Stimulated activated CD8-positive, alpha-beta memory T cell treated with anti-CD3 and anti-CD28 coated beads, Interleukin-15, amount 100 ng/mL, for 24 hours (primary cell): Measurements from ENCODE around the gene CCDC106.

Experiments
- DNase-seq: peaks from one replicate; pipeline ENCODE4 v3.0.0-alpha.2; 2020; ENCODE audit warnings: low read depth

Gene CCDC106

DNA sequence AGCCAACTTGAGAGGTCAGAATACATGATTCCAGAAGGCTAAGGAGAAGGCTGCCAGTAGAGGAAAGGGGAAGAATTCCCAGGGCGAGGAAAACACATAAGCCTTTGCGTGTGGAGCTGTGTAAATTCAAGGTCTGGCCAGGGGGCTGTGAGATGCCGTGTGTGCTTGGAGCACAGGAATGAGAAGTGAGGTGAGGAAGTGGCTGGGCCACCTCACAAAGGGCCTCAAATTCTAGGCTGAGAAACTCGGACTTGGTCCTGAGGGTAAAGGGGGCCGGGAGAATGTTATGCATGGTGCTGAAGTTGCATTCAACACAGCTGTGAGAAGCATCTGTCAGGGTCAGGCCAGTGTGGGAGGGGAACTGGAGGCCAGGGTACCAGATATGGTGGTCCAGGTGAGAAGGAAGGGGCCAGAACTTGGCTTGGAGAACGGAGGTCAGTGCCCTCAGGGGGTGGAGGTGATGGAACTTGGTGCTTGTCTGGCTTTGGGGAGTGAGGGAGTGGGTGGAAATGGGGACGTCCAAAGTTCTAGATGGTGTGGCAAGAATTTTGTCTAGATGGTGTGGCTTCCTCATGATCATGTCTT lies 12.1 kb upstream of the CCDC106 start:
- no peak for DNase-seq

GRCh38 chr19:55636723-55637122 lies 11.3 kb upstream of the CCDC106 start:
- DNase-seq = no peak

GRCh38 chr19:55637534-55637933 lies 10.5 kb upstream of the CCDC106 start:
- DNase-seq = no peak

- DNase-seq = no peak
Observed at GRCh38 chr19:55638864-55639359, 9.1 kb upstream of the CCDC106 start.

DNA sequence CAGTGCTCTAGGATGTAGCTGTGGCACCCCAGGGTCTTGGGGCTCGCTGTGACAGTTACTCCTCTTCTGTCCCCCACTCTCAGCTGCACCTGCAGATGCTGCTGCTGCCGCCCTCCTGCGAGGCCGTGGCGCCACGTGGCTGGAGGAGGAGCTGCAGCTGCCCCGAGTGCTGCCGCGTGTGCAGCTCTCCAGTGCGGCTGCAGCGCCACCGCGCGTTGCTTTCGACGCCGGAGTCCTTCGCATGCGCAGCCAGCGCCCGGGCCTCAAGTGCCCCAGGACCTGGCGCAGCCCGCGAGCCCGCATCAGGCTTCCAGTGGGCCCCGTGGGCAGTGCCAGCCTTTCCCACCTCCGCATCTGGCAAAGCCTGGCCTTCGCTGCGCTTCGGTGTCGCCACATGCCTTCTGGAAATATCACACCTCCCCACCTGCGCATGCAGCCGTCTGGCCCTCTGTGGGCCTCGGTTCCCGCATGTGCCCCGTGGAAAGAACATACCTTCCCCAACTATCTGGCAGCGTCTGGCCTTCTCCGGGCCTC lies 7.9 kb upstream of the CCDC106 start:
- no peak for DNase-seq

DNA sequence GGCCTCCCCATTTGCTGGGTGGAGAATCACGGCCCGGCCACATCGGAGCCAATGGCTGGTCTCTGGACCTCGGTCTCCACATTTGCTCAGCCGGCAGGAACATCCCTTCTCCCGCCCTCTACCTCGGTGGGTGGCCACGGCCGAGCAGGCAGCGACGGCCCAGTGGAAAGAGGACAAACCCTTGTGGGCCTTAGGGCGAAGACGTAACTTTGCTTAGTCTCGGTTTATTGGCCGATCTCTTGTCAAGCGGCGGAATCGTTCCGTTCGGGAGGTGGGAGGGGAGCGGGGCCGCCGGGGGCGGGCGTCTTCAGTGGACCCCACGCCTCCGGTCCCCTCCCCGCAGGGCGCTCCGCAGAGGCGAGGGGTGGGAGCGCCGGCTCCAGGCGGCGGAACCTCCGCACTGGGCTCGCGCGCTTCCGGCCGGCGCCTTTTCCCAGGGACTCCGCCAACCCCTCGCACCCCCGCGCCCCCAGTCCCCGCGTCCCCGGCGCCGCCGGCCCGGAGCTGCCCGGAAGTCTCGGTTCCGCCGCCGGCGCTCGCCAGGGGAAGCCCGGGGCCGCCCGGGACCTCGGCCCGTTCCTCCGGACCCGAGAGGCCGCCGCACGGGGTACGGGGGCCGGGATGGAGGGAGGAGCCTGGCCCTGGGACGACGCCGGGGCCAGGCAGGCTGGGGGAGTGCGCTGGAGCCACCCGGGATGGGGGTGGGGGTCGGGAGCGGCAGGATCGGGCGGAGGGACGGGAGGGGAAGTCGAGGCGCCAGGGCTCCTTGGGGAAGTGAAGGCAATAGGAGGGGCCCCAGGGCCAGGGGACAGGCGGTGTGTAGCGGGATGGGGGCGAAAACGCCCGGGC lies 7.2 kb upstream of the CCDC106 start, which contains the start of gene ZNF580:
Gene ZNF580 (plus strand): TSS at position 426 of the 849 bp plus-strand sequence. CDS start 1,507 bp downstream, outside the sequence.
- DNase-seq = no peak

GRCh38 chr19:55641426-55642152 lies 6.4 kb upstream of the CCDC106 start:
- DNase-seq = no peak

- no peak for DNase-seq
Observed at GRCh38 chr19:55642153-55643002, 5.6 kb upstream of the CCDC106 start.

DNA sequence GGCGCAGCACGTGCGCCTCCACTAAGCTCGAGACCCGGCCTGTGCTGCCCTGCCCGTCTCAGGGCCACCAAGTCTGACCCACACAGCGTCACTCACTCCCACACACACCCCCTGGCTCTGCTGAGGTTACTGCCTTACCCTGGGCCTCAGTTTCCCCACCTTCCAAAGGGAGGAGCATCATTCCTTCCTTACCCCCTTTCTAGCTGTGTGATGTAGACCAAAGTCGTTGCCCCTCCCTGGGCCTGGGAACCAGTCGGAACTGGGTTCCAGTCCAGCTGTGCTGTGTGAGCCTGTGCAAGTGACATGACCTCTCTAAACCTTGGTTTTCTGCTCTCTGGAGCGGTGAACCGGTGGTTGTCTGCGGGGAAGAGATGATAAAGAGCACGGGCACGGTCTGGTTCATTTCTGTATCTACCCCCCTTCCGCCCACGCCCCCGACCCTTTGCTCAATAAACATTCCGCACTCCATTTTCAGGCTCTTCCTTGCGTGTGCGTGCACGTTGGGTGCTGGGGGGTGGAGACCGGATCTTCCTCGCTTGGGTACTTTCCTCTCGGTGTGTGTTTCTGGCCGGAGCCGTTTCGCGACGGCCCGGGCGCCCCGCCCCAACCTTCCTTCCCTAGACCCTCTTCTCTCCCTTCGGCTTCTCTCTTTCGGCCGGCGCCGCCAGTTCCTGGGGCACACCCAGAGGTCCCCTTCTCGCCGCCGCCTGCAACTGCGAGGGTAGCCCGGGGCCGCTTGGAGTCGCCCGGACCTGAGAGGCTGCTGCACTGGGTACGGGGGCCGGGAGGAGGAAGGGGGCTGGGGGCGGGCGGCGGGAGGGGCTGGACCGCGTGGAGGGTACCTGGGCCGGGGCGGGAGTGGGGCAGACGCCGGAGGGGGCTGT lies 4.8 kb upstream of the CCDC106 start, which contains the start of gene ZNF581:
Gene ZNF581 (plus strand): TSS at position 647 of the 884 bp plus-strand sequence. CDS start 923 bp downstream, outside the sequence.
- DNase-seq = peak; percentile 70

DNA sequence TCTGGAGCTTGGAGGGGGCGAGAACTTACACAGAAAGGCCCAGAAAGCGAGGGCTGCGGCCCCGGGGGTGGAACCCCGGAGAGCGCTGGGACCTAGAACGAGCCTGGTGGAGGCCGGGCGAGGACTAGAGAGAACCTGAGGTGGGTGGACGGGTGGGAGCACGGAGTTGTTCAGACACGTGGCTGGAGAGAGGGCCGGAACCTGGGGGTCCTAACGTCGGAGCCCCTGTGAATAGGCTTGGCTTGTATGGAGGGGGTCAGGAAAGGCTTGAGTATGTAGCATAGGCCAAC lies 4.2 kb upstream of the CCDC106 start:
- DNase-seq = no peak

- no peak for DNase-seq
Observed at GRCh38 chr19:55644191-55644833, 3.7 kb upstream of the CCDC106 start.

GRCh38 chr19:55644842-55645511 lies 3.0 kb upstream of the CCDC106 start:
- DNase-seq = no peak

DNA sequence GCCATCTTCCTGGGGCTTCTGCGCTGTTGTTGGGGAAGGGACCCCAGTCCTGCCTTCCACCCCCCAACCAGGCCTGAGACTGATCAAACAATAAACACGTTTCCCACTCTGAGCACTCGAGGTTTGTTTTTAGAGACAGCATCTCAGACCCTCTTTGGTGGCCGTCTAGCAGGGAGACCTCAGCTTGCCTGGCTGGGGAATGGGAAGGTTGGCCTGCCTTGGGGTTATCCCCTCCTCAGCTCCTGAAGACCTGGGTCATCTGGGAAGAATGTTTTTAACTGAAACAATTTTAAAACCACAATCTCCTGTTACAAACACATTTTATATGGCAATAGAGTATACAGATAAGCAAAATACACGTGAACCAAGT lies 2.5 kb upstream of the CCDC106 start:
- DNase-seq = no peak

DNA sequence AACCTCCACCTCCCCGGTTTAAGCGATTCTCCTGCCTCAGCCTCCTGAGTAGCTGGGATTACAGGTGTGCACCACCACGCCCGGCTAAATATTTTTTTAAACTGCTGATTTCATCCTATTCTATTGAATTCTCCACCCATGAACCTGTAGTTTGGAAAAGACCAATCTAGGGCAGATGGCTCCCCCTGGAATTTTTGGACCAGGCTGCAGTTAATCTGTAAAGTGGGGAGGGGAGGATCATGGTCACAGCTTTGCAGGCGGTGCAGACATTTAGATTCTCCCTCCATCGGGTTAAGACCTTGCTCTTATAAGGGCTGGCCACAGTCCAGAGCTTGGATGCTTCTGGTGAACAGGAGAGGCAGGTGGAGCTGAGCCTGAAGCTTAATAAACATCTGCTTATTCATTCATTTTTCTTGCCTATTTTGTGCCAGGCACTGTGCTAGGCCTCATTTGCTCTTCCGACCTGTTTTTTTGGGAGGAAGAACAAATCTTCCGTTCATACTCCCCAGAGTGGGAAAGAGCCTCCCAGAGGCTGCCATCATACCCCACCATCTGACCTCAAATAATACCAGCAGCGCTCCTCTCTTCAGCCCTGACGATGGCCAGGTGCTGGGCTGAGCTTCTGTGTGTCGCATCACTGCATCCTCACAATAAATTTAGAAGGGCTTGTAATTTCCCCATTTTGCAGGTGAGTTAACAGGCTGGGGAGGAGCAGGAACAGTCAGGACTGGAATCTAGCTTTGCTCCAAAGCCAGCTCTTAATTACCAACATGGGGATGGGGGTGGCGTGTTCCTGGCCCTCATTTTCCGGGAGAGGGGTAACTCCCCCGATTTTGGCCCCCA lies 902 bp upstream of the CCDC106 start:
- no peak for DNase-seq

DNA sequence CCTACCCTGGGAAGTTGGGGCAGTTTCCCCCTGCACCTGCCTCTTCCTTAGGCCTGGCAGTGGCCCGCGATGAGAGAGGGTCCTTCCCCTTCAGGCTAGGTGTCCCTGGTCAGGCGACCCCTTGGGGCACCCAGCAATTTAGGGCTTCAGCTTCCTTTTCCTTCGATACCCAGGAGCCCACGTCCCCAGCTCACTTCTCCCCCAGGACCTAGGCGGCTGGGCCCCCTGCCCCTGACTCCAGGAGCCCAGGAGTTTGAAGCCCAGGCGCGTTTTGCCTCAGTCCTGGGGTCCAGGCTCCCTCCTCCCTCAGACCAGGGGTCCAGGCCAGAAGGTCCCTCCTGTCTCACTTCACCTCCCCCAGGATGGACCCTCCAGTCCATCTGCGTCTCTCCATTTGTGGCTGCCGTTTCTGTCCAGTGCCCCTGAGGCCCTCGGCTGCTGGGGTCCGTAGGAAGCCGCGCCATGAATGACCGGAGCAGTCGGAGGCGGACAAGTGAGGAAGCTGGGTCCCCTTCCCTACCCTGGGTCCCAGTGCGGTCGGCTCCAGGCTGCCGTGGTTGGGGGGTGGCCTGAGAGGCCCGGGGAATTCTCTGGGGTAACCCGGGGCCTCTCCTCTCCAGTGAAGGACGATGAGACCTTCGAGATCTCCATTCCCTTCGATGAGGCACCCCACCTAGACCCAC lies 714 bp downstream of the CCDC106 start:
- no peak for DNase-seq

GRCh38 chr19:55649268-55650125 lies 1.5 kb downstream of the CCDC106 start:
- no peak for DNase-seq

DNA sequence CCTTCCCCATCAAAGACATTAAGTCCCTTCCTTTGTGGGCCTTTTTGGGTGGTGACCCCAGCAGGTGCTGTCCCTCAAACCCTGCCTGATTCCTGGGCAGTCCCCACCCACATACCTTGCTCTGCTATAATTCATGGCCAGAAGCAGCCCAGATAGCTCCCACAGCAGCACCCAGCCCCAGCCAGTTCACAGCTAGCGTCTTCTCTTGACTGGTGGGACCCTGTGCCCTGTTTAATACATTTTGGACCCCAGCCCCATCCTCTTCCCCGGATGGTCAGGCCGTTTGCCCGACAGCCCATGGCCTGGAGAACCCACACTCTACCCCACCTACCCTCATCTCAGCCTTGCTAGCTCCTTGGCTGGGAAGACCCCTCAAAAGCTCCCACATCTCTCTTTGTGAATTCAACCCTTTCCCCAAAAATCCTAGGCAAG lies 2.1 kb downstream of the CCDC106 start:
- no peak for DNase-seq
